Measurements from ENCODE around the gene SPATA2L.
"Not testable (repeated sequence)": the region's sequence is repeated elsewhere in the genome, so short reads cannot be mapped to it uniquely, and the experiment has no call there.

SPATA2L gene

DNA sequence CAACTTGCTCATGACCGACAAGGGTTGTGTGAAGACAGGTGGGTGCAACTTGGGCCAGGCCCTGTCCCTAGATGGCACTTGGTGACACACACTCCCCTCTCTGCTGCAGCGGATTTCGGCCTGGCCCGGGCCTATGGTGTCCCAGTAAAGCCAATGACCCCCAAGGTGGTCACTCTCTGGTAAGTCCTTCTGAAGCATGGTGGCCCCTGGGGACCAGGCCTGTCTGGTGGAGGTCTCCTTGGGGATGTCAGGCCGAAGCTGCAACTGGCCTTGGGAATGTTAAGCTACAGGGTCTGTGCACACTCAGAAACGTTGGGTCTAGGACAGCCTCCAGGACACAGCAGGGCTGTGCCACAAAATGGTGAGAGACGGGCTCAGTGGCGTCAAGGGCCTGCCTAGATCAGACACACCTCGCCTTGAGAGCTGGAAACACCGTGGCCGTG lies 8.2 kb downstream of the SPATA2L start:
- Histone ChIP-seq H3K9ac (ENCODE audit: low read length) (no peak overlapping the region), H3K36me3 (ENCODE audit: control insufficient read depth, low read depth, low read length) (peaks cover 29% of the 10 kb centered on the region)

GRCh38 chr16:89691986-89692569 lies 9.4 kb downstream of the SPATA2L start:
- H3K27me3 ChIP-seq (ENCODE audit: control insufficient read depth, insufficient read depth, low read length), result no peaks in the 10 kb centered on the region
- no peaks in the 10 kb centered on the region for H3K4me1 ChIP-seq (ENCODE audit: control insufficient read depth, low read depth, low read length)
- H3K36me3 ChIP-seq (ENCODE audit: control insufficient read depth, low read depth, low read length), result peaks cover 29% of the 10 kb centered on the region
- no peak overlapping the region for H3K27ac ChIP-seq (ENCODE audit: low read length)
- H3K9me3 ChIP-seq (ENCODE audit: control insufficient read depth, low read depth, low read length), result no peaks in the 10 kb centered on the region
- no peak overlapping the region for H3K4me3 ChIP-seq (ENCODE audit: low read length)
- no peak overlapping the region for H3K9ac ChIP-seq (ENCODE audit: low read length)

More for the DNA sequence above, 8.2 kb downstream of the SPATA2L start:
- H3K4me3 ChIP-seq (ENCODE audit: low read length), result no peak overlapping the region
- no peak overlapping the region for H3K27ac ChIP-seq (ENCODE audit: low read length)
- H3K4me1 ChIP-seq (ENCODE audit: control insufficient read depth, low read depth, low read length), result no peaks in the 10 kb centered on the region
- no peaks in the 10 kb centered on the region for H3K27me3 ChIP-seq (ENCODE audit: control insufficient read depth, insufficient read depth, low read length)
- H3K9me3 ChIP-seq (ENCODE audit: control insufficient read depth, low read depth, low read length), result no peaks in the 10 kb centered on the region

GRCh38 chr16:89691231-89691985 lies 10.1 kb downstream of the SPATA2L start:
- no peak overlapping the region for H3K27ac ChIP-seq (ENCODE audit: low read length)
- no peak overlapping the region for H3K4me3 ChIP-seq (ENCODE audit: low read length)
- no peak overlapping the region for H3K9ac ChIP-seq (ENCODE audit: low read length)
- no peaks in the 10 kb centered on the region for H3K27me3 ChIP-seq (ENCODE audit: control insufficient read depth, insufficient read depth, low read length)
- H3K9me3 ChIP-seq (ENCODE audit: control insufficient read depth, low read depth, low read length), result no peaks in the 10 kb centered on the region
- peaks cover 29% of the 10 kb centered on the region for H3K36me3 ChIP-seq (ENCODE audit: control insufficient read depth, low read depth, low read length)
- no peaks in the 10 kb centered on the region for H3K4me1 ChIP-seq (ENCODE audit: control insufficient read depth, low read depth, low read length)

- no peak overlapping the region for H3K4me3 ChIP-seq (ENCODE audit: low read length)
Observed at GRCh38 chr16:89690392-89690901, 11.1 kb downstream of the SPATA2L start.

GRCh38 chr16:89689621-89690020 lies 11.9 kb downstream of the SPATA2L start:
- H3K4me1 ChIP-seq (ENCODE audit: control insufficient read depth, low read depth, low read length); H3K9ac ChIP-seq (ENCODE audit: low read length); H3K27ac ChIP-seq (ENCODE audit: low read length); H3K4me3 ChIP-seq (ENCODE audit: low read length); H3K9me3 ChIP-seq (ENCODE audit: control insufficient read depth, low read depth, low read length); H3K27me3 ChIP-seq (ENCODE audit: control insufficient read depth, insufficient read depth, low read length): not testable (repeated sequence)
- H3K36me3 ChIP-seq (ENCODE audit: control insufficient read depth, low read depth, low read length), result peaks cover 29% of the 10 kb centered on the region

More at GRCh38 chr16:89690392-89690901, 11.1 kb downstream of the SPATA2L start:
- no peaks in the 10 kb centered on the region for H3K27me3 ChIP-seq (ENCODE audit: control insufficient read depth, insufficient read depth, low read length)
- no peak overlapping the region for H3K27ac ChIP-seq (ENCODE audit: low read length)
- peaks cover 29% of the 10 kb centered on the region for H3K36me3 ChIP-seq (ENCODE audit: control insufficient read depth, low read depth, low read length)
- H3K4me1 ChIP-seq (ENCODE audit: control insufficient read depth, low read depth, low read length), result no peaks in the 10 kb centered on the region
- peaks cover 2% of the 10 kb centered on the region for H3K9me3 ChIP-seq (ENCODE audit: control insufficient read depth, low read depth, low read length)
- no peak overlapping the region for H3K9ac ChIP-seq (ENCODE audit: low read length)

DNA sequence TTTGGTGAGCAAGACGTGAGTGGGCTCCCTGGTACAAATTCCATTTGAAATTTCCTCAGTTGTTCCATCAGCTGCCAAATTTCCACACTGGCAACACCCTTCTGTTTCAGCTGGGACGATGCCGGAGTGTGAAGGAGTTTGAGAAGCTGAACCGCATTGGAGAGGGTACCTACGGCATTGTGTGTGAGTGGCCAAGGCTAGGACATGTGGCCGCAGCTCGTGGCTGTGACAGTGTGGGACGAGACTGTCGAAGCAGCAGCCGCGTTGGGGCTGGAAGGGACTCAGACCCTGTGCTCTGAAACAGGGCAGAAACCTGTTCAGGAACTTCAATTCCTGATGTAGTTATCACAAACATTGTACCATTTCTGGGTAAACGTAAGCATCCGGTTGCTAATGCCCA lies 12.4 kb downstream of the SPATA2L start:
- Histone ChIP-seq H3K27ac (ENCODE audit: low read length) (no peak overlapping the region), H3K4me3 (ENCODE audit: low read length) (no peak overlapping the region), H3K9ac (ENCODE audit: low read length) (no peak overlapping the region), H3K4me1 (ENCODE audit: control insufficient read depth, low read depth, low read length) (no peaks in the 10 kb centered on the region), H3K36me3 (ENCODE audit: control insufficient read depth, low read depth, low read length) (peaks cover 29% of the 10 kb centered on the region), H3K27me3 (ENCODE audit: control insufficient read depth, insufficient read depth, low read length) (no peaks in the 10 kb centered on the region), H3K9me3 (ENCODE audit: control insufficient read depth, low read depth, low read length) (peaks cover 3% of the 10 kb centered on the region)

- Histone ChIP-seq H3K36me3 (ENCODE audit: control insufficient read depth, low read depth, low read length) (peaks cover 24% of the 10 kb centered on the region), H3K9me3 (ENCODE audit: control insufficient read depth, low read depth, low read length) (peaks cover 3% of the 10 kb centered on the region), H3K4me3 (ENCODE audit: low read length) (no peak overlapping the region), H3K4me1 (ENCODE audit: control insufficient read depth, low read depth, low read length) (no peaks in the 10 kb centered on the region), H3K27ac (ENCODE audit: low read length) (no peak overlapping the region), H3K9ac (ENCODE audit: low read length) (no peak overlapping the region), H3K27me3 (ENCODE audit: control insufficient read depth, insufficient read depth, low read length) (no peaks in the 10 kb centered on the region)
Observed at GRCh38 chr16:89688395-89688794, 13.1 kb downstream of the SPATA2L start.

GRCh38 chr16:89687092-89687940 lies 14.2 kb downstream of the SPATA2L start:
- peak overlapping the region; percentile 85 for H3K4me3 ChIP-seq (ENCODE audit: low read length)
- peak overlapping the region; percentile 56 for H3K27ac ChIP-seq (ENCODE audit: low read length)
- H3K9ac ChIP-seq (ENCODE audit: low read length), result peak overlapping the region; percentile 83
- peaks cover 17% of the 10 kb centered on the region for H3K36me3 ChIP-seq (ENCODE audit: control insufficient read depth, low read depth, low read length)
- H3K27me3 ChIP-seq (ENCODE audit: control insufficient read depth, insufficient read depth, low read length), result no peaks in the 10 kb centered on the region
- H3K9me3 ChIP-seq (ENCODE audit: control insufficient read depth, low read depth, low read length), result peaks cover 3% of the 10 kb centered on the region
- H3K4me1 ChIP-seq (ENCODE audit: control insufficient read depth, low read depth, low read length), result no peaks in the 10 kb centered on the region

GRCh38 chr16:89686520-89687091 lies 14.9 kb downstream of the SPATA2L start, which contains the start of gene CDK10:
Gene CDK10, plus strand, starts transcription at chr16:89686689. Its CDS starts 22 bp downstream, at chr16:89686711.
- Histone ChIP-seq H3K27me3 (ENCODE audit: control insufficient read depth, insufficient read depth, low read length) (no peaks in the 10 kb centered on the region), H3K4me3 (ENCODE audit: low read length) (peak within 1 kb of the TSS; percentile 85), H3K36me3 (ENCODE audit: control insufficient read depth, low read depth, low read length) (peaks cover 10% of the 10 kb centered on the region), H3K27ac (ENCODE audit: low read length) (peak within 1 kb of the TSS; percentile 56), H3K4me1 (ENCODE audit: control insufficient read depth, low read depth, low read length) (no peaks in the 10 kb centered on the region), H3K9me3 (ENCODE audit: control insufficient read depth, low read depth, low read length) (peaks cover 3% of the 10 kb centered on the region), H3K9ac (ENCODE audit: low read length) (peak within 1 kb of the TSS; percentile 83)

DNA sequence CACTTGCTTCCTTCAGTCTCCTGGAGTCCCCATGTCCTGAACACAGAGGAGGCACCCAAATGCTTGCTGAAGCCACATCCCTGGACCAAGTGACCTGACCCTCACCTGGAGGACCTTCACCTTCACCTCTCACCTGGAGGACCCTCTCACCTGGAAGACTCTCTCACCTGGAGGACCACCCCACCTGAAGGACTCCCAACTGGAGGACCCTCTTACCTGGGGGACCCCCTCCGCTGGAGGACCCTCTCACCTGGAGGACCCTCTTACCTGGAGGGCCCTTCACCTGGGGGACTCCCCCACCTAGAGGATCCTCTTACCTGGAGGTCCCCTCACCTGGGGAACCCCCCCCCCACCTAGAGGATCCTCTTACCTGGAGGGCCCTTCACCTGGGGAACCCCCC lies 15.6 kb downstream of the SPATA2L start:
- H3K9ac ChIP-seq (ENCODE audit: low read length), result no peak overlapping the region
- no peaks in the 10 kb centered on the region for H3K4me1 ChIP-seq (ENCODE audit: control insufficient read depth, low read depth, low read length)
- H3K9me3 ChIP-seq (ENCODE audit: control insufficient read depth, low read depth, low read length), result peaks cover 3% of the 10 kb centered on the region
- peaks cover 5% of the 10 kb centered on the region for H3K36me3 ChIP-seq (ENCODE audit: control insufficient read depth, low read depth, low read length)
- H3K27ac ChIP-seq (ENCODE audit: low read length), result no peak overlapping the region
- H3K4me3 ChIP-seq (ENCODE audit: low read length), result no peak overlapping the region
- H3K27me3 ChIP-seq (ENCODE audit: control insufficient read depth, insufficient read depth, low read length), result no peaks in the 10 kb centered on the region

GRCh38 chr16:89678258-89678657 lies 23.2 kb downstream of the SPATA2L start:
- peaks cover 9% of the 10 kb centered on the region for H3K9me3 ChIP-seq (ENCODE audit: control insufficient read depth, low read depth, low read length)
- H3K36me3 ChIP-seq (ENCODE audit: control insufficient read depth, low read depth, low read length), result no peaks in the 10 kb centered on the region
- H3K27me3 ChIP-seq (ENCODE audit: control insufficient read depth, insufficient read depth, low read length), result no peaks in the 10 kb centered on the region
- no peak overlapping the region for H3K4me3 ChIP-seq (ENCODE audit: low read length)
- no peak overlapping the region for H3K9ac ChIP-seq (ENCODE audit: low read length)
- no peaks in the 10 kb centered on the region for H3K4me1 ChIP-seq (ENCODE audit: control insufficient read depth, low read depth, low read length)
- no peak overlapping the region for H3K27ac ChIP-seq (ENCODE audit: low read length)

Data from iPS-18a (cell line).